ENCODE results near the gene SCTR.

Gene SCTR

GRCh38 chr2:119523952-119524694 lies at the start of gene SCTR:
Gene SCTR (minus strand): TSS chr2:119524483. CDS start chr2:119524226, 257 bp downstream.
- DNase-seq (ENCODE audit: low read depth, low spot score): no peak

GRCh38 chr2:119567292-119567691 lies 43.0 kb upstream of the SCTR start:
- DNase-seq (ENCODE audit: low read depth, low spot score): no peak

- no peak for DNase-seq (ENCODE audit: low read depth, low spot score)
Observed at GRCh38 chr2:119565481-119565880, 41.2 kb upstream of the SCTR start.

- DNase-seq (ENCODE audit: low read depth, low spot score): no peak
Observed at GRCh38 chr2:119553687-119554344, 29.5 kb upstream of the SCTR start.

- DNase-seq (ENCODE audit: low read depth, low spot score): no peak
Observed at GRCh38 chr2:119552902-119553301, 28.6 kb upstream of the SCTR start.

GRCh38 chr2:119550856-119551255 lies 26.6 kb upstream of the SCTR start:
- DNase-seq (ENCODE audit: low read depth, low spot score): no peak

GRCh38 chr2:119550346-119550745 lies 26.1 kb upstream of the SCTR start:
- no peak for DNase-seq (ENCODE audit: low read depth, low spot score)

DNA sequence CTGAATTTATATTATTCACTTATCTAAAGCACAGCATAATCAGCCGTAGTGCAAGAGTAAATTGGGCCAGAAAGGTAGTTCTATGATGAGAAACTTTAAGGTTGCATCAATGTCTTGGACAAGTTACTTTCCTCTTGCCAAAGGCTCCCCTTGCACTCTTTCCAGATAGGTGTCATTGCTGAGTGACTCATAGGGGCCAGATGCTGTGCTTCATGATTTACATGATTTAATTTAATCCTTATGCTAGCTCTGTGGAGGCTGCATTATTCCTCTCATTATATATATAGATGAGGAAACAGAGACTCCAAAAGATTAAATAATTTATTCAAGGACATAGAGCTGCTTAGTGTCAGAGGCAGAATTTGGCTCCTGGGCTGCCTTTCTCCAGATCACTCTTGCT lies 25.0 kb upstream of the SCTR start:
- DNase-seq (ENCODE audit: low read depth, low spot score): no peak

- DNase-seq (ENCODE audit: low read depth, low spot score): no peak
Observed at GRCh38 chr2:119548516-119549120, 24.3 kb upstream of the SCTR start.

GRCh38 chr2:119546447-119546767 lies 22.1 kb upstream of the SCTR start:
- no peak for DNase-seq (ENCODE audit: low read depth, low spot score)

GRCh38 chr2:119545754-119546446 lies 21.6 kb upstream of the SCTR start:
- no peak for DNase-seq (ENCODE audit: low read depth, low spot score)

GRCh38 chr2:119544939-119545475 lies 20.7 kb upstream of the SCTR start:
- no peak for DNase-seq (ENCODE audit: low read depth, low spot score)

GRCh38 chr2:119544075-119544938 lies 20.0 kb upstream of the SCTR start, which contains the start of gene CFAP221:
Gene CFAP221 (plus strand): TSS chr2:119544449. CDS start chr2:119546132, 1,683 bp downstream.
- peak; percentile 20 for DNase-seq (ENCODE audit: low read depth, low spot score)

GRCh38 chr2:119541476-119541875 lies 17.2 kb upstream of the SCTR start:
- no peak for DNase-seq (ENCODE audit: low read depth, low spot score)

DNA sequence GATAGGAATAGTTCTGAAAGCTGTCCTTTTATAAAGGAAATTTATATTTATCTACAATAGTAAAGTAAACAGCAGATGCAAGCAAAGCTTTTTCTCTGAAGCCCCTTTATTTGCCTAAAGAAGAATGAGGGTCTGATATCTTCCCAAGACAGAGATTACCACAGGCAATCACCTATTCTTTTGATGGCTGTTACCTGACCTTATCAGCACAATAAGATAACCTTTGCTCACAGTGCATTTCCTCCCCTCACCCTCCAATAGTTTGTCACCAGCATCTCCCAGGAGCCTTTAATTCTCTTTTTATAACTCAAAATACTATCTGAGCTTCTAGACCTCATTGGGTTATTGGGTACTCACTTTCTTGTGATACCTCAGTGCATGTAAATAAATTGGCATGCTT lies 13.5 kb upstream of the SCTR start:
- no peak for DNase-seq (ENCODE audit: low read depth, low spot score)

- DNase-seq (ENCODE audit: low read depth, low spot score): no peak
Observed at GRCh38 chr2:119536707-119537106, 12.4 kb upstream of the SCTR start.

GRCh38 chr2:119536211-119536610 lies 11.9 kb upstream of the SCTR start:
- no peak for DNase-seq (ENCODE audit: low read depth, low spot score)

GRCh38 chr2:119533560-119533959 lies 9.3 kb upstream of the SCTR start:
- no peak for DNase-seq (ENCODE audit: low read depth, low spot score)

DNA sequence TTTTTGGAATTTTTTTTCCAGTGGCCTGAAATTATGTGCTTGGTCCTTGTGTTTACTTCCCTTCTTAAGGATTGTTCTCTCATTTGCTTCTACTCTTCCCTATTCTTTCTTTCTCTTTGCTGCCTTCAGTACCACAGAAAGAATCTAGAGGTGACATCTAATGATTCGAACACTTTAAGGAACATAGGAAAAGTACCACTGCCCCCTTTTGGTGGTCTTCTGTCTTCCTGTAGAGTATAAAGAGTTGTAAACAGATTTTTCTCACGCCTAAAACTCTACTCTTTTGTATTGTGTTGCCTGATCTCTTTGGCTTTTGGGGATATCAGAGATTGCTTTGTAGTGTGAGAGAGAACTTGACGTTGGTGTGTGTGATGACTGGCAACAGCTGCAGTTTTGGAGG lies 7.0 kb upstream of the SCTR start:
- no peak for DNase-seq (ENCODE audit: low read depth, low spot score)

- DNase-seq (ENCODE audit: low read depth, low spot score): no peak
Observed at GRCh38 chr2:119527999-119528398, 3.7 kb upstream of the SCTR start.

DNA sequence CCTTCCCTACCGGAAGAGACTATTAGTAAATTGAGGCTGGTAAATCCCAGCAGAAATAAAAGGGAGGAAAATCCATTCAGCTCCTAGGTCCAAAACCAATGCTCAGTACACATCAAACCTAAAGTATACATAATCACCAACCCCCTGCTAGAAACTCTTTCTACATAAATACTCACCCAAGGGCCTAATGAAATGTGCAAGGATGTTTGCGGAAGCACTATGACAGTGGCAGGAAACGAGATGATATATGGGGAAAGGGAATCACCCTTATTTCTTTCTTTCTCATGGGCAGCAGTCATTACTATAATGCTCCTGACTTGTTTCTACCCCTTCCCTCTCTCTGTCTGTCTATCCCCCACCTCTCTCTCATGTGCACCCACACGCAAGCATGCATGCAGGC lies 1.3 kb upstream of the SCTR start:
- no peak for DNase-seq (ENCODE audit: low read depth, low spot score)

Data from activated naive CD8-positive, alpha-beta T cell treated with anti-CD3 and anti-CD28 coated beads, Interleukin-2, amount 50 U/mL, for 16 hours (primary cell).